Activated CD4-positive, alpha-beta T cell treated with anti-CD3 and anti-CD28 coated beads, Interleukin-2, amount 10 ng/mL, durations not matched to agents 7 days and 5 days (primary cell): ENCODE measurements around the gene UBE2D3. TPM values are rescaled to one million over a fixed set of nuclear protein-coding genes. Genes with fewer than 3 reads are reported as not detected.

Source experiments
- CTCF ChIA-PET: fragments of 350-600 bp; sonication (Branson Sonifier 250); formaldehyde crosslinking; loops from one replicate; lab custom pipeline; 2021; ENCODE audit warnings: antibody characterized with exemption; lab: Charles Lee
- POLR2A ChIA-PET: fragments of 350-600 bp; sonication (Branson Sonifier 250); formaldehyde crosslinking; loops from one replicate; lab custom pipeline; 2021; ENCODE audit warnings: antibody characterized with exemption; lab: Charles Lee
- DNase-seq: peaks from one replicate; pipeline ENCODE4 v3.0.0-alpha.2; 2020
- H3K27ac Mint-ChIP-seq: one replicate; pipeline ENCODE4 v1.8.0; 2021; ENCODE audit warnings: mild to moderate bottlenecking, moderate library complexity, mixed read lengths
- H3K27me3 Mint-ChIP-seq: one replicate; pipeline ENCODE4 v1.8.0; 2021; ENCODE audit warnings: mixed read lengths
- H3K36me3 Mint-ChIP-seq: one replicate; pipeline ENCODE4 v1.8.0; 2021; ENCODE audit warnings: low read depth, mixed read lengths
- H3K4me1 Mint-ChIP-seq: one replicate; pipeline ENCODE4 v1.8.0; 2021; ENCODE audit warnings: mixed read lengths
- H3K4me3 Mint-ChIP-seq: one replicate; pipeline ENCODE4 v1.8.0; 2021; ENCODE audit warnings: mild to moderate bottlenecking, moderate library complexity, mixed read lengths
- H3K9me3 Mint-ChIP-seq: one replicate; pipeline ENCODE4 v1.8.0; 2021; ENCODE audit warnings: mixed read lengths
- total RNA-seq, 2 experiments: library from RNA; stranded (reverse); gene quantifications; one replicate each; pipeline ENCODE4 v1.2.3, GENCODE V29; 2021

UBE2D3 gene
- total RNA-seq, 2 experiments from 2014 or later = 360 to 500 TPM

DNA sequence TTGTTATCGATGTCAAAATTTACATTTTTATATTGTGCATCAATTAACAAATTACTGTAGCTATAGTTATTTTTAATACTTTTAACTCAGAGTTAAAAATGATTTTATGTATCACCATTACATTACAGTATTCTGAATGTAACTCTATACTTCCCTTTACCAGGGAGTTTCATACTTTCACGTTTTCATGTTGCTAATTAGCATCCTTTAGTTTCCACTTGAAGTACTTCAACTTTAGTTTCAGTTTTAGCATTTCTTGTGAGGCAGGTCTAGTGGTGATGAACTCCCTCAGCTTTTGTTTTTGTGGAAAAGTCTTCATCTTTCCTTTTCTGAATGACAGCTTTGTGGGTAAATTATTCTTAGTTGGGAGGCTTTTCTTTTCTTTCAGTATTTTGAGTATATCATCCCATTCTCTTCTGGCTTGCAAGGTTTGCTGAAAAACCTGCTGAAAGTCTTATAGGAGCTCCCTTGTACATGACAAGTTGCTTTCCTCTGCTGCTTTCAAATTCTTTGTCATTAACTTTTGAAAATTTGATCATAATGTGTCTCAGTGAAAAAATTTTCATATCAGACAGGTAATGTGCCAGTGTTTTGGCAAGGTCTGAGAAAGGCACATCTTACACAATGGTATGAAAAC is 31.6 kb upstream of the UBE2D3 start:
- Mint-ChIP-seq H3K4me3 (no peak overlapping the region), H3K9me3 (peaks cover 30% of the 10 kb centered on the region), H3K27me3 (no peaks in the 10 kb centered on the region), H3K27ac (no peak overlapping the region), H3K4me1 (peaks cover 3% of the 10 kb centered on the region), H3K36me3 (peaks cover 37% of the 10 kb centered on the region)
- no peak for DNase-seq
- ChIA-PET POLR2A (no interaction called here), CTCF (interaction anchor here (1.1 to 1.2 kb wide), 2 partner anchors 9 to 61 kb away, joined by 3 to 5 read pairs; no protein-coding TSS in a partner anchor)

DNA sequence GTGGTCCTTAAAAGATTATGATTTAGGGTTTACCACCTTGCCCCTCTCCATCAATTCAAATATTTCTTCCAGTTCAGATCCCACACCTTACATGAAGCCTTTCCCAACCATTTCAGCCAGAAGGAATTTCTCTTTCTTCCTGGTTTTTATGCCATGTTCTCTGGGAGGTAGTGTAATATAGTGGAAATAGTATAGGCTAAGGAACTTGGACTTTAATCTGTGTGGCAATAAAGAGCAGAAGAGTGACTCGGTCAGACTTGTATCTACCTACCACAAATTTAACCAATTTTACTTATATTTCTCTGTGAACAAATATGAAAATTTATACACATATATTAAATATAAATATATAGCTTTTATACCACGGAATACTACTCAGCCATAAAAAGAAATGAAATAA is 23.0 kb upstream of the UBE2D3 start:
- peaks cover 7% of the 10 kb centered on the region for H3K9me3 Mint-ChIP-seq
- no peaks in the 10 kb centered on the region for H3K27me3 Mint-ChIP-seq
- no peak overlapping the region for H3K4me3 Mint-ChIP-seq
- H3K36me3 Mint-ChIP-seq = peaks cover 1% of the 10 kb centered on the region
- peaks cover 5% of the 10 kb centered on the region for H3K4me1 Mint-ChIP-seq
- ChIA-PET POLR2A (no interaction called here), CTCF (no interaction called here)
- DNase-seq = no peak
- no peak overlapping the region for H3K27ac Mint-ChIP-seq

GRCh38 chr4:102849579-102850104 is 22.3 kb upstream of the UBE2D3 start:
- H3K4me1 Mint-ChIP-seq = peaks cover 5% of the 10 kb centered on the region
- no peak overlapping the region for H3K27ac Mint-ChIP-seq
- ChIA-PET POLR2A (no interaction called here), CTCF (no interaction called here)
- no peak overlapping the region for H3K4me3 Mint-ChIP-seq
- H3K36me3 Mint-ChIP-seq = peaks cover 1% of the 10 kb centered on the region
- peaks cover 7% of the 10 kb centered on the region for H3K9me3 Mint-ChIP-seq
- no peaks in the 10 kb centered on the region for H3K27me3 Mint-ChIP-seq
- DNase-seq = no peak

DNA sequence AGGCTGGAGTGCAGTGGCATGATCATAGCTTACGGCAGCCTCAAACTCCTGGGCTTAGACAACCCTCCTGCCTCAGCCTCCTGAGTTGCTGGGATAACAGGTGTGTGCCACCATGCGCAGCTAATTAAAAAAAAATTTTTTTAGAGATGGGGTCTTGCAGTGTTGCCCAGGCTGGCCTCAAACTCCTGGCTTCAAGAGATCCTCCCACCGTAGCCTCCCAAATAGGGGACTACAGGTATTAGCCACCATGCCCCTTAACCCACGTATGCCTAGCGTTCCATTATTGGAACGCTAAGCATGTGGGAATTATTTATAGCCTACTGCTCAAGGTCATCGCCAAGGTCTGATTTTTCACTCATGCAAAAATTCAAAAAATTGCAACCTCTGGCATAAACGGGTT is 20.3 kb upstream of the UBE2D3 start:
- ChIA-PET POLR2A (no interaction called here), CTCF (interaction anchor here (2.4 kb wide), 1 partner anchor 10 kb away, joined by 6 read pairs; no protein-coding TSS in a partner anchor)
- Mint-ChIP-seq H3K9me3 (peaks cover 4% of the 10 kb centered on the region), H3K4me3 (no peak overlapping the region), H3K36me3 (peaks cover 1% of the 10 kb centered on the region), H3K27me3 (no peaks in the 10 kb centered on the region), H3K27ac (no peak overlapping the region), H3K4me1 (peaks cover 6% of the 10 kb centered on the region)
- no peak for DNase-seq

- Mint-ChIP-seq H3K27ac (no peak overlapping the region), H3K4me1 (peaks cover 11% of the 10 kb centered on the region), H3K36me3 (peaks cover 6% of the 10 kb centered on the region), H3K4me3 (no peak overlapping the region), H3K9me3 (peaks cover 3% of the 10 kb centered on the region), H3K27me3 (no peaks in the 10 kb centered on the region)
- DNase-seq = no peak
- POLR2A ChIA-PET = no interaction called here
- CTCF ChIA-PET = no interaction called here
These were observed 16.6 kb upstream of the UBE2D3 start for GRCh38 chr4:102843938-102844337.

- Mint-ChIP-seq H3K4me3 (no peak overlapping the region), H3K27ac (no peak overlapping the region), H3K9me3 (no peaks in the 10 kb centered on the region), H3K4me1 (peaks cover 12% of the 10 kb centered on the region), H3K36me3 (peaks cover 6% of the 10 kb centered on the region), H3K27me3 (no peaks in the 10 kb centered on the region)
- ChIA-PET CTCF (no interaction called here), POLR2A (no interaction called here)
- no peak for DNase-seq
These were observed 15.9 kb upstream of the UBE2D3 start for GRCh38 chr4:102843273-102843672.

GRCh38 chr4:102842367-102842766 is 15.0 kb upstream of the UBE2D3 start:
- Mint-ChIP-seq H3K9me3 (no peaks in the 10 kb centered on the region), H3K27ac (no peak overlapping the region), H3K27me3 (no peaks in the 10 kb centered on the region), H3K4me1 (peaks cover 13% of the 10 kb centered on the region), H3K36me3 (peaks cover 4% of the 10 kb centered on the region), H3K4me3 (no peak overlapping the region)
- ChIA-PET POLR2A (interaction anchor here (0.7 kb wide), 1 partner anchor 70 kb away, joined by 6 read pairs; no protein-coding TSS in a partner anchor), CTCF (no interaction called here)
- DNase-seq = no peak

GRCh38 chr4:102836596-102836995 is 9.2 kb upstream of the UBE2D3 start:
- peaks cover 2% of the 10 kb centered on the region for H3K9me3 Mint-ChIP-seq
- H3K4me3 Mint-ChIP-seq = no peak overlapping the region
- no peak for DNase-seq
- H3K27ac Mint-ChIP-seq = no peak overlapping the region
- H3K27me3 Mint-ChIP-seq = no peaks in the 10 kb centered on the region
- CTCF ChIA-PET = interaction anchor here (1.2 to 4.1 kb wide), 2 partner anchors 9 to 11 kb away, joined by 3 to 21 read pairs; partner anchors contain the start of gene UBE2D3
- peaks cover 6% of the 10 kb centered on the region for H3K36me3 Mint-ChIP-seq
- POLR2A ChIA-PET = no interaction called here
- peaks cover 15% of the 10 kb centered on the region for H3K4me1 Mint-ChIP-seq

DNA sequence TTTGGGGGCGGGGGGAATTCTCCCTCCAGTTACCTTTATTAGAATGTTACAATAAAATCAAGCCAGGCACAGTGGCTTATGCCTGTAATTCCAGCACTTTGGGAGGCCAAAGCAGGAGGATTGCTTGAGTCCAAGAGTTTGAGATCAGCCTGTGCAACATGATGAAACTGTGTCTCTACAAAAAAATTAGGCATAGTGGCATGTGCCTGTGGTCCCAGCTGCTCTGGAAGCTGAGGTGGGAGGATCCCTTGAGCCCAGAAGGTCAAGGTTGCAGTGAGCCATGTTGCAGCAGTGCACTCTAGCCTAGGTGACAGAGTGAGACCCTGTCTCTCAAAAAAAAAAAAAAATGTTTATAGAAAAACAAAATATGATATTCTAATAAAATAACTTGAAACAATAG is 5.3 kb upstream of the UBE2D3 start:
- DNase-seq = no peak
- H3K4me1 Mint-ChIP-seq = peaks cover 27% of the 10 kb centered on the region
- H3K4me3 Mint-ChIP-seq = no peak overlapping the region
- ChIA-PET POLR2A (no interaction called here), CTCF (no interaction called here)
- no peak overlapping the region for H3K27ac Mint-ChIP-seq
- peaks cover 2% of the 10 kb centered on the region for H3K36me3 Mint-ChIP-seq
- peaks cover 2% of the 10 kb centered on the region for H3K9me3 Mint-ChIP-seq
- no peaks in the 10 kb centered on the region for H3K27me3 Mint-ChIP-seq

- ChIA-PET CTCF (no interaction called here), POLR2A (no interaction called here)
- no peaks in the 10 kb centered on the region for H3K27me3 Mint-ChIP-seq
- H3K36me3 Mint-ChIP-seq = peaks cover 2% of the 10 kb centered on the region
- H3K27ac Mint-ChIP-seq = no peak overlapping the region
- H3K4me1 Mint-ChIP-seq = peaks cover 27% of the 10 kb centered on the region
- H3K9me3 Mint-ChIP-seq = peaks cover 2% of the 10 kb centered on the region
- DNase-seq = no peak
- no peak overlapping the region for H3K4me3 Mint-ChIP-seq
These were observed 4.8 kb upstream of the UBE2D3 start for GRCh38 chr4:102832105-102832504.

DNA sequence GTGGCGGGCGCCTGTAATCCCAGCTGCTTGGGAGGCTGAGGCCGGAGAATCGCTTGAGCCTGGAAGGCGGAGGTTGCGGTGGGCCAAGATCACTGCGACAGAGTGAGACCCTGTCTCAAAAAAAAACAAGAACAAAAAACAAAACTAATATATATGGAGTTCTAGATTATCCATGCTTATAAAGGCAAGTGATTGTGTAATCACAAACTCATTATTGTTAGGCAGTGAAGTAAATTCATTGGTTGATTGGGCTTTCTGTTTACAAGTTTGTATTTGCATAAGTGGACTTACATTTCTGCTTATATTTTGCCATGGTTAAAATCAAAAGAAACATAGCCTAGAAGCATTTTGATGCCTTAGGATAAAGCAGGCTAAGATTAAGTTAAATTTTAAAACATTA is 2.5 kb upstream of the UBE2D3 start:
- peaks cover 24% of the 10 kb centered on the region for H3K4me1 Mint-ChIP-seq
- DNase-seq = no peak
- POLR2A ChIA-PET = interaction anchor here (3.3 kb wide), 1 partner anchor 38 kb away, joined by 51 read pairs; the partner anchor contains the start of gene CISD2
- CTCF ChIA-PET = interaction anchor here (1.3 kb wide), 1 partner anchor 140 kb away, joined by 3 read pairs; no protein-coding TSS in a partner anchor
- H3K4me3 Mint-ChIP-seq = no peak overlapping the region
- H3K9me3 Mint-ChIP-seq = peaks cover 1% of the 10 kb centered on the region
- H3K27me3 Mint-ChIP-seq = no peaks in the 10 kb centered on the region
- no peaks in the 10 kb centered on the region for H3K36me3 Mint-ChIP-seq
- no peak overlapping the region for H3K27ac Mint-ChIP-seq

DNA sequence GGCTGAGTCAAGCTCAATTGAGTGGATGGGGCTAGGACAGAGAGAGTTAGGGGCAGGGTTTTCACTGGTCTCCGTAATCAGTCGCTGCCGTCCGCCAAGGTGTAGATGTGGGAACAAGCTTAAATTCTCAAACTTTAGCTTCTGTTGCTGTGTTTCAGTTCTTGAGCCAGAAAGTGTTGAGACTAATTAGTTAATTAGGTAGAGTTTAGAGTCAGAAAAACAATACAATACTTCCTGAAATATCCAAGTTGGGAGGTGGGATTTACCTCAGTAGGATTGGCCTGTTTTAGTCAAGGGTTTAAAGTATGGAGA is 1.1 kb upstream of the UBE2D3 start:
- H3K27me3 Mint-ChIP-seq = no peaks in the 10 kb centered on the region
- no peak overlapping the region for H3K27ac Mint-ChIP-seq
- DNase-seq = no peak
- CTCF ChIA-PET = interaction anchor here (0.7 to 3.1 kb wide), 10 partner anchors 9 to 215 kb away, joined by 3 to 21 read pairs (median 4); partner anchors contain the start of gene CISD2
- peaks cover 29% of the 10 kb centered on the region for H3K4me1 Mint-ChIP-seq
- POLR2A ChIA-PET = interaction anchor here (0.6 to 3.3 kb wide), 4 partner anchors 26 to 328 kb away, joined by 3 to 51 read pairs (median 4); partner anchors contain the start of gene CISD2
- no peak overlapping the region for H3K4me3 Mint-ChIP-seq
- H3K9me3 Mint-ChIP-seq = no peaks in the 10 kb centered on the region
- H3K36me3 Mint-ChIP-seq = peaks cover 9% of the 10 kb centered on the region
